ENCODE measurements around the gene XRN1.

DNA sequence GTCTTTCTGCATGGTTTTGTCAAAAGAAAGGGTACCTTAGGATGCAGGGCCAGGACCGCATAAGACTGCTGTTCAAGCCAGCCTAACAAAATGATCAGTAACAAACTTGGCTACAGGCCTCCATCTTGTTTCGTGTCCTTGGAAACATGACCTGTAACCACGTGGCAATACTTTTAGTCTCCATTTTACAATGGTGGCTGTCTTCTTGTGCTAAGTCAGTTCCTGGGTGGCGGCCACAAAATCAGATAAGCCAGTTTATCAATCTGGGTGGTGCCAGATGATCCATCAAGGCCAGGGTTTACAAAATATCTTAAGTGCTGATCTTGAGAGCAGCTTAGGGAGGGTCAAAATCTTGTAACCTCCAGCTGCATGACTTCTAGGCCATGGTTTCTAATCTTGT is 165.3 kb downstream of the XRN1 start:
- TF ChIP-seq GATA2 (IDR thresholded peaks at IDR 0.05; ENCODE audit: low read depth, low read length): no peak
- no peak for TF ChIP-seq GATA3 (IDR thresholded peaks at IDR 0.05; ENCODE audit: low read depth, low read length)

All from SH-SY5Y (cell line).